Liver (tissue), 9 donors: ENCODE results near the gene ARL13B. TPM values are rescaled to one million over a fixed set of nuclear protein-coding genes. Genes with fewer than 3 reads are reported as not detected.

Experiments used
- DNase-seq: peaks from one replicate; pipeline ENCODE4 v3.0.0-alpha.2; 2017; ENCODE audit warnings: low spot score
- H3K27ac ChIP-seq, 2 donors: one replicate each; pipeline ENCODE4 v1.7.0; 2013; ENCODE audit warnings: inconsistent platforms in 2 of 2, low read length in 2 of 2, control low read depth in 1 of 2, low read depth in 1 of 2, mild to moderate bottlenecking in 1 of 2
- H3K27me3 ChIP-seq, 4 donors: one replicate each; pipeline versions ENCODE4 v1.6.1 to v1.7.0; 2013; ENCODE audit warnings: low read length in 3 of 4, inconsistent platforms in 1 of 4, mild to moderate bottlenecking in 1 of 4, moderate library complexity in 1 of 4; ENCODE audit not compliant: control insufficient read depth in 4 of 4, insufficient read depth in 4 of 4
- H3K36me3 ChIP-seq, 4 donors: one replicate each; pipeline versions ENCODE4 v1.6.1 to v1.7.0; 2013; ENCODE audit warnings: low read length in 3 of 4, mild to moderate bottlenecking in 3 of 4, low read depth in 1 of 4, moderate library complexity in 1 of 4; ENCODE audit not compliant: control insufficient read depth in 4 of 4, insufficient read depth in 3 of 4
- H3K4me1 ChIP-seq, 4 donors: one replicate each; pipeline versions ENCODE4 v1.6.1 to v1.7.0; 2013; ENCODE audit warnings: low read length in 3 of 4, mild to moderate bottlenecking in 3 of 4, moderate library complexity in 1 of 4; ENCODE audit not compliant: control insufficient read depth in 4 of 4, insufficient read depth in 4 of 4
- H3K4me3 ChIP-seq, 3 donors: one replicate each; pipeline versions ENCODE4 v1.6.1 to v1.7.0; 2013; ENCODE audit warnings: low read length in 3 of 3, control low read depth in 1 of 3, low read depth in 1 of 3, mild to moderate bottlenecking in 1 of 3
- H3K9ac ChIP-seq, 2 donors: one replicate each; pipeline ENCODE4 v1.7.0; 2013; ENCODE audit warnings: low read length in 2 of 2, mild to moderate bottlenecking in 2 of 2, moderate library complexity in 2 of 2, control low read depth in 1 of 2, low read depth in 1 of 2
- H3K9me3 ChIP-seq, 4 donors: one replicate each; pipeline versions ENCODE4 v1.6.1 to v1.7.0; 2013; ENCODE audit warnings: low read length in 3 of 4; ENCODE audit not compliant: control insufficient read depth in 4 of 4
- EGR1 ChIP-seq, 2 donors: IDR thresholded peaks; 2 replicates each; pipeline ENCODE4 v1.6.1; 2016 to 2018; ENCODE audit warnings: antibody characterized with exemption in 2 of 2, low read depth in 2 of 2
- FOXA1 ChIP-seq: IDR thresholded peaks from 2 replicates; pipeline ENCODE4 v1.6.1; 2016; ENCODE audit warnings: antibody characterized with exemption
- FOXA2 ChIP-seq: IDR thresholded peaks from 2 replicates; pipeline ENCODE4 v1.6.1; 2016; ENCODE audit warnings: antibody characterized with exemption
- HNF4A ChIP-seq, 2 donors: conservative IDR thresholded peaks; 2 replicates each; pipeline ENCODE4 v1.6.1; 2016; ENCODE audit warnings: antibody characterized with exemption in 2 of 2, mild to moderate bottlenecking in 2 of 2
- HNF4G ChIP-seq: IDR thresholded peaks from 2 replicates; pipeline ENCODE4 v1.6.1; 2016; ENCODE audit warnings: antibody characterized with exemption
- JUND ChIP-seq, 2 donors: IDR thresholded peaks; 2 replicates each; pipeline ENCODE4 v1.6.1; 2016; ENCODE audit warnings: antibody characterized with exemption in 2 of 2
- NR2F2 ChIP-seq: IDR thresholded peaks from 2 replicates; pipeline ENCODE4 v1.6.1; 2016; ENCODE audit warnings: antibody characterized with exemption
- RAD21 ChIP-seq, 2 donors: IDR thresholded peaks; 2 replicates each; pipeline ENCODE4 v1.6.1; 2016; ENCODE audit warnings: antibody characterized with exemption in 2 of 2, mild to moderate bottlenecking in 2 of 2
- RXRA ChIP-seq, 2 donors: IDR thresholded peaks; 2 replicates each; pipeline ENCODE4 v1.6.1; 2017 to 2018; ENCODE audit warnings: antibody characterized with exemption in 2 of 2, mild to moderate bottlenecking in 1 of 2
- SP1 ChIP-seq: IDR thresholded peaks from 2 replicates; pipeline ENCODE4 v1.6.1; 2018; ENCODE audit warnings: antibody characterized with exemption, mild to moderate bottlenecking
- YY1 ChIP-seq: IDR thresholded peaks from 2 replicates; pipeline ENCODE4 v1.6.1; 2016; ENCODE audit warnings: antibody characterized with exemption, mild to moderate bottlenecking
- WGBS: extraction: QIAGEN DNeasy Blood & Tissue Kit; methylation state at CpG from one replicate; pipeline ENCODE4 v1.1.7; 2013; 5-methylcytosine and 5-hydroxymethylcytosine counted together
- polyA plus RNA-seq, 2 donors: library from polyadenylated mRNA; stranded (reverse) in 1 of 2; unstranded in 1 of 2; fragments of 200-250 nt in 1 of 2; fragments of >200 nt in 1 of 2; fragmentation: Nextera tagmentation in 1 of 2; extraction: Ambion mirVana in 1 of 2; gene quantifications; one replicate each; pipeline versions ENCODE4 v1.2.1 to v1.2.3, GENCODE V29; 2013 to 2015
- total RNA-seq, 2 donors: library from RNA; depleted of rRNA; stranded (reverse); fragments of >200 nt; gene quantifications; one replicate each; pipeline ENCODE4 v1.2.3, GENCODE V29; 2014
- TF ChIP-seq, protein P1 (sequence below): IDR thresholded peaks from 2 replicates; pipeline ENCODE4 v1.6.1; 2016; ENCODE audit warnings: antibody characterized with exemption
- TF ChIP-seq, protein P2 (sequence below): IDR thresholded peaks from 2 replicates; pipeline ENCODE4 v1.6.1; 2016; ENCODE audit warnings: antibody characterized with exemption, mild to moderate bottlenecking
- TF ChIP-seq, protein P3 (sequence below): IDR thresholded peaks from 2 replicates; pipeline ENCODE4 v1.6.1; 2016; ENCODE audit warnings: antibody characterized with exemption
- donor health status: healthy.
- donor health status: healthy.
- donor health status: healthy.
- donor health status: healthy.
- donor health status: healthy.

ARL13B gene
- total and polyA plus RNA-seq, 4 donors, result 3.0 to 5.8 (median 3.5) TPM

DNA sequence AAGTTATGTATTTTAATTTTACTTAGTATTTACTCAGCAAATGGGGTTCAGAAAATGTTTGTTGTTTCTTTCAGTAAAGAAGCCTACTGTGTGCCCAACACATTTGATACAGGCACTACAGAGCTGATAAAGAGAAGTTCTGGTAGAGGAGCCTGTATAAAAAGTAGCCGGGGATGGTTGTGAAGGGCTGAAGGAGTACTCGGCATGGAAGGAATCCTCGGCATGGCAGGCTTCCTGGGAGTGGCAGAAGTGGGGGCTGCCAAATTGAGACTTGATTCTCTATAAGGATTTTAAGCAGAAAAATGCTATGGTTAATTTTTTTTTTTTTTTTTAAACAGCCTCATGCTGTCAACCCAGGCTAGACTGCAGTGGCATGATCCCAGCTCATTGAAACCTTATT is 9.3 kb downstream of the ARL13B start:
- no peak overlapping the region for H3K9ac ChIP-seq
- TF ChIP-seq, protein P1, sequence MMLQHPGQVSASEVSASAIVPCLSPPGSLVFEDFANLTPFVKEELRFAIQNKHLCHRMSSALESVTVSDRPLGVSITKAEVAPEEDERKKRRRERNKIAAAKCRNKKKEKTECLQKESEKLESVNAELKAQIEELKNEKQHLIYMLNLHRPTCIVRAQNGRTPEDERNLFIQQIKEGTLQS, result no peak
- no peaks in the 10 kb centered on the region for H3K4me1 ChIP-seq
- no peak overlapping the region for H3K27ac ChIP-seq
- H3K36me3 ChIP-seq, result no peaks in the 10 kb centered on the region
- WGBS, result 93% methylated on average over 3 of the region's 3 CpGs
- H3K27me3 ChIP-seq, result no peaks in the 10 kb centered on the region
- H3K4me3 ChIP-seq, result no peak overlapping the region
- DNase-seq, result no peak
- no peaks in the 10 kb centered on the region for H3K9me3 ChIP-seq

DNA sequence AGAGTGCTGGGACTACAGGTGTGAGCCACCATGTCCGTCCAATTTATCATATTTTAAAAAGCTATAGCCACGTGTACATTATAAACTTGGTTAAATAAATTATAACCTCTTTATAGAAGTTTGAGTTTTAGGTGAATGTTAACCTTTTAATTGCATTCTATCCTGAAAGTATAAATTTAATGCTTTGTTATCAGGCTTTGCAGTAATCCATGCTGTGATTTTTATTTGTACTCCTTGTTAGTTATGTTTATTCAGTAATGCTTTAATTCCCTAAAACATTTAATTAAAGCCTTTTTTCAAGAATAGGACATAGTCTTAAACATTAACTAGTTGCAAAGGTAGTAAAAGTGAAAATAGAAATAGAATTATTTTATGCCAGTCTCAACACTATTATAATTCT is 11.7 kb downstream of the ARL13B start:
- WGBS, result 88% methylated on average over 2 of the region's 2 CpGs
- Histone ChIP-seq H3K27ac (no peak overlapping the region), H3K9ac (no peak overlapping the region), H3K36me3 (no peaks in the 10 kb centered on the region), H3K4me3 (no peak overlapping the region), H3K27me3 (no peaks in the 10 kb centered on the region), H3K9me3 (no peaks in the 10 kb centered on the region), H3K4me1 (no peaks in the 10 kb centered on the region)
- TF ChIP-seq SP1 (no peak), JUND (IDR thresholded peaks at IDR 0.05) (no peak), RAD21 (IDR thresholded peaks at IDR 0.05) (no peak), FOXA2 (no peak), HNF4G (no peak), YY1 (no peak), EGR1 (IDR thresholded peaks at IDR 0.05; ENCODE audit: low read depth in 2 of 2) (no peak), RXRA (IDR thresholded peaks at IDR 0.05) (no peak), NR2F2 (no peak), FOXA1 (no peak), HNF4A (conservative IDR thresholded peaks at IDR 0.05) (no peak)
- TF ChIP-seq, protein P2, sequence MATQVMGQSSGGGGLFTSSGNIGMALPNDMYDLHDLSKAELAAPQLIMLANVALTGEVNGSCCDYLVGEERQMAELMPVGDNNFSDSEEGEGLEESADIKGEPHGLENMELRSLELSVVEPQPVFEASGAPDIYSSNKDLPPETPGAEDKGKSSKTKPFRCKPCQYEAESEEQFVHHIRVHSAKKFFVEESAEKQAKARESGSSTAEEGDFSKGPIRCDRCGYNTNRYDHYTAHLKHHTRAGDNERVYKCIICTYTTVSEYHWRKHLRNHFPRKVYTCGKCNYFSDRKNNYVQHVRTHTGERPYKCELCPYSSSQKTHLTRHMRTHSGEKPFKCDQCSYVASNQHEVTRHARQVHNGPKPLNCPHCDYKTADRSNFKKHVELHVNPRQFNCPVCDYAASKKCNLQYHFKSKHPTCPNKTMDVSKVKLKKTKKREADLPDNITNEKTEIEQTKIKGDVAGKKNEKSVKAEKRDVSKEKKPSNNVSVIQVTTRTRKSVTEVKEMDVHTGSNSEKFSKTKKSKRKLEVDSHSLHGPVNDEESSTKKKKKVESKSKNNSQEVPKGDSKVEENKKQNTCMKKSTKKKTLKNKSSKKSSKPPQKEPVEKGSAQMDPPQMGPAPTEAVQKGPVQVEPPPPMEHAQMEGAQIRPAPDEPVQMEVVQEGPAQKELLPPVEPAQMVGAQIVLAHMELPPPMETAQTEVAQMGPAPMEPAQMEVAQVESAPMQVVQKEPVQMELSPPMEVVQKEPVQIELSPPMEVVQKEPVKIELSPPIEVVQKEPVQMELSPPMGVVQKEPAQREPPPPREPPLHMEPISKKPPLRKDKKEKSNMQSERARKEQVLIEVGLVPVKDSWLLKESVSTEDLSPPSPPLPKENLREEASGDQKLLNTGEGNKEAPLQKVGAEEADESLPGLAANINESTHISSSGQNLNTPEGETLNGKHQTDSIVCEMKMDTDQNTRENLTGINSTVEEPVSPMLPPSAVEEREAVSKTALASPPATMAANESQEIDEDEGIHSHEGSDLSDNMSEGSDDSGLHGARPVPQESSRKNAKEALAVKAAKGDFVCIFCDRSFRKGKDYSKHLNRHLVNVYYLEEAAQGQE, result no peak
- TF ChIP-seq, protein P1, result no peak
- TF ChIP-seq, protein P3, sequence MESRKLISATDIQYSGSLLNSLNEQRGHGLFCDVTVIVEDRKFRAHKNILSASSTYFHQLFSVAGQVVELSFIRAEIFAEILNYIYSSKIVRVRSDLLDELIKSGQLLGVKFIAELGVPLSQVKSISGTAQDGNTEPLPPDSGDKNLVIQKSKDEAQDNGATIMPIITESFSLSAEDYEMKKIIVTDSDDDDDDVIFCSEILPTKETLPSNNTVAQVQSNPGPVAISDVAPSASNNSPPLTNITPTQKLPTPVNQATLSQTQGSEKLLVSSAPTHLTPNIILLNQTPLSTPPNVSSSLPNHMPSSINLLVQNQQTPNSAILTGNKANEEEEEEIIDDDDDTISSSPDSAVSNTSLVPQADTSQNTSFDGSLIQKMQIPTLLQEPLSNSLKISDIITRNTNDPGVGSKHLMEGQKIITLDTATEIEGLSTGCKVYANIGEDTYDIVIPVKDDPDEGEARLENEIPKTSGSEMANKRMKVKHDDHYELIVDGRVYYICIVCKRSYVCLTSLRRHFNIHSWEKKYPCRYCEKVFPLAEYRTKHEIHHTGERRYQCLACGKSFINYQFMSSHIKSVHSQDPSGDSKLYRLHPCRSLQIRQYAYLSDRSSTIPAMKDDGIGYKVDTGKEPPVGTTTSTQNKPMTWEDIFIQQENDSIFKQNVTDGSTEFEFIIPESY, result no peak
- DNase-seq, result no peak

DNA sequence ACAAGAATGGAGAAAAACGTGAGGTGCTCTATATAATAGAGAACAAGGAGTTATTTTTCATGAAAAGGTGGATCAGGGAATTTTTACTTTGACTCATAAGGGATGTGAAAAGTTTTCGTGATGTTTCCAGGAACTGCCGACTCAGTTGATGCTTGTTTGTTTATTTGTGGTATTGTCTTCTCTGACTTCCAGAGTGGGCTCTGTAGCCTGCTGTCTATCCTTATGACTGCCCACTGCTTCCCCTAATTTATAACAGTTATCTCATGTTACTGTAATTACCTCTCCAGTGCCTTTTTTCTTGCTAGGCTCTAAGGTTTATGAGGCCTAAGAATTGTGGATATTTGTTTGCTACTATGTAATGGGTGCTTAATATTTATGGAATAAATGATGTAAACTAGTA is 12.3 kb downstream of the ARL13B start:
- H3K4me1 ChIP-seq, result no peaks in the 10 kb centered on the region
- H3K4me3 ChIP-seq, result no peak overlapping the region
- TF ChIP-seq FOXA2 (no peak), SP1 (no peak)
- 90% methylated on average over 3 of the region's 3 CpGs for WGBS
- no peak for DNase-seq
- no peak overlapping the region for H3K27ac ChIP-seq
- no peaks in the 10 kb centered on the region for H3K36me3 ChIP-seq
- H3K9ac ChIP-seq, result no peak overlapping the region
- H3K9me3 ChIP-seq, result no peaks in the 10 kb centered on the region
- H3K27me3 ChIP-seq, result no peaks in the 10 kb centered on the region
